Measurements from ENCODE around the gene LIPC.

DNA sequence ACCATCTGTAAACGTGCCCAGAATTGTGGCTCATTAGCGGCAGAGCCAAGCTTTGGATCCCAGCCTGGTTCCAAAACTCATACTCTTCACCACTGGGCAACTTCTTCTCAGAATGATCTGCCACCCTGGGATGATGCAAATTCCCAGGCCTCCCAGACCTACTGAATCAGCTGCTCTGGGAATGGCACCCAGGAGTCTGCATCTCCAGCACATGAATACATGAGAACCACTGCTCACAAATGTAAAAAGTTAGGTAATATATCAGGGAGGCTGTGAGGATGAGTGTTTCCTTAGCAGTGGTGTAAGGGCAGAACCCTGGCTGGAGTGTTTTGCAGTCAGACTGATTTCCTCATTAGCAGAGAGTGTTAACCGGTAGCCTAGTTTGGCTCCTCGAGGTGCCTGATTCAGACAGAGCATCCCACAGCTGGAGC lies 94.2 kb downstream of the LIPC start:
- TF ChIP-seq, protein P1, sequence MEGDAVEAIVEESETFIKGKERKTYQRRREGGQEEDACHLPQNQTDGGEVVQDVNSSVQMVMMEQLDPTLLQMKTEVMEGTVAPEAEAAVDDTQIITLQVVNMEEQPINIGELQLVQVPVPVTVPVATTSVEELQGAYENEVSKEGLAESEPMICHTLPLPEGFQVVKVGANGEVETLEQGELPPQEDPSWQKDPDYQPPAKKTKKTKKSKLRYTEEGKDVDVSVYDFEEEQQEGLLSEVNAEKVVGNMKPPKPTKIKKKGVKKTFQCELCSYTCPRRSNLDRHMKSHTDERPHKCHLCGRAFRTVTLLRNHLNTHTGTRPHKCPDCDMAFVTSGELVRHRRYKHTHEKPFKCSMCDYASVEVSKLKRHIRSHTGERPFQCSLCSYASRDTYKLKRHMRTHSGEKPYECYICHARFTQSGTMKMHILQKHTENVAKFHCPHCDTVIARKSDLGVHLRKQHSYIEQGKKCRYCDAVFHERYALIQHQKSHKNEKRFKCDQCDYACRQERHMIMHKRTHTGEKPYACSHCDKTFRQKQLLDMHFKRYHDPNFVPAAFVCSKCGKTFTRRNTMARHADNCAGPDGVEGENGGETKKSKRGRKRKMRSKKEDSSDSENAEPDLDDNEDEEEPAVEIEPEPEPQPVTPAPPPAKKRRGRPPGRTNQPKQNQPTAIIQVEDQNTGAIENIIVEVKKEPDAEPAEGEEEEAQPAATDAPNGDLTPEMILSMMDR (IDR thresholded peaks at IDR 0.05) = no peak
- TF ChIP-seq POLR2A (IDR thresholded peaks at IDR 0.05) = no peak

All from thyroid gland (tissue), 4 donors.